Upper lobe of right lung (tissue), 1 donor: Measurements from ENCODE around the gene CD274. TPM values are rescaled to one million over a fixed set of nuclear protein-coding genes. Genes with fewer than 3 reads are reported as not detected.
"Not testable (repeated sequence)": the region's sequence is repeated elsewhere in the genome, so short reads cannot be mapped to it uniquely, and the experiment has no call there.

Experiments
- ATAC-seq: fragments of 200-7000 bp; cut with Tn5 transposase; one replicate; pipeline ENCODE4 v1.9.1; 2020; ENCODE audit warnings: mild to moderate bottlenecking, moderate library complexity
- DNase-seq: peaks from one replicate; pipeline ENCODE4 v3.0.0-alpha.2; 2020
- H3K27ac ChIP-seq: fragments of 200-600 bp; one replicate; pipeline ENCODE4 v1.8.0; 2022
- H3K27me3 ChIP-seq: fragments of 200-600 bp; one replicate; pipeline ENCODE4 v1.8.0; 2022; ENCODE audit warnings: mild to moderate bottlenecking
- H3K36me3 ChIP-seq: fragments of 200-600 bp; one replicate; pipeline ENCODE4 v1.8.0; 2022
- H3K4me1 ChIP-seq: fragments of 200-600 bp; one replicate; pipeline ENCODE4 v1.8.0; 2022
- H3K4me3 ChIP-seq: fragments of 200-600 bp; one replicate; pipeline ENCODE4 v1.8.0; 2022; ENCODE audit warnings: mild to moderate bottlenecking
- H3K9me3 ChIP-seq: fragments of 200-600 bp; one replicate; pipeline ENCODE4 v1.8.0; 2022
- CTCF ChIP-seq: fragments of 200-600 bp; IDR thresholded peaks from one replicate; pipeline ENCODE4 v1.8.0; 2022; ENCODE audit warnings: antibody characterized with exemption
- intact Hi-C: fragments of 100-400 bp; cut with DNase I; formaldehyde crosslinking; loops from one replicate; pipeline ENCODE4 v1.11.0; 2022
- total RNA-seq: library from RNA; stranded (reverse); fragmentation: NEBNext Ultra II Directional; extraction: Animal tissue kit (Norgen Biotek cat#: 25700); gene quantifications from one replicate; pipeline ENCODE4 v1.2.1, GENCODE V29; 2021
- donor health status: DM: no; HTN: yes; CAD: no; lungs with severe emphysema.

The CD274 gene
- total RNA-seq, 1 donor from 2014 or later, result 25.9 TPM

GRCh38 chr9:5428794-5429528 is 21.4 kb upstream of the CD274 start:
- H3K27ac ChIP-seq, result no peak overlapping the region
- no peaks in the 10 kb centered on the region for H3K4me1 ChIP-seq
- H3K36me3 ChIP-seq, result no peaks in the 10 kb centered on the region
- no peak for TF ChIP-seq CTCF
- ATAC-seq (no peak), DNase-seq (no peak)
- no peak overlapping the region for H3K4me3 ChIP-seq
- H3K27me3 ChIP-seq, result no peaks in the 10 kb centered on the region
- H3K9me3 ChIP-seq, result no peaks in the 10 kb centered on the region
- intact Hi-C loops, result no loop called here

DNA sequence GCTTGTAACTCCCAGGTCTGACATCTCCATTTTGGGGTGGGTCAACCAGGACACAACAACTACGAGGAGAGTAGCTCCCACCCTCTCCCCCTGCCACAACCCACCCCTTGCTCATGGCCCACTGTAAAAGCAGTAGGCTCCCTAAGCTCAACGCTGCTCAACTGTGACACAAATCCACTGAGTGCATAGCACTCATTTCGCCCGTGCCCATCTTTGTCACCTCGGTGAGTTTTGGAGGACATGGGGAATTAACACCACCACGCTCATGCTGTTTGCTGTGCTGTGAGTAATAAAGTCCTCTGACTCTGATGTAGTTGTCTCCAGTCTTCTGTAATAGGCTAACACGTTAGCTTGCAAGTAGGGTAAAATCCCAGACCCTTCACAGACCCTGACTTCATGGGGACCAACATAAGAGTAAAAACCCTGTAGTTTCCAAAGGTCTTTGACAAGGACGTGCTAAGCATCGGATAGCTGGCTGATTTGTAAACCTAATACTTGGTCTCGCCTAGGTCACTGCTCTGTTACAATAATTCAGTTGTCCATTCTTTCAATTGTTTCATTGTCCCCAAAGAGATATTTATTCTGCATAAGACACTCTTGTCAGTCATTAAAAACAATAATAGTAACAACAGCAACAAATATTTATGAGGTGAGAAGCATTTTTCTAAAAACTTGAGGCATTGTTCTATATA is 20.3 kb upstream of the CD274 start:
- intact Hi-C loops, result loop anchor here (10.0 kb wide), 1 partner anchor 675 kb away; no protein-coding TSS in a partner anchor
- H3K27ac ChIP-seq, result no peak overlapping the region
- no peaks in the 10 kb centered on the region for H3K36me3 ChIP-seq
- no peaks in the 10 kb centered on the region for H3K9me3 ChIP-seq
- H3K4me3 ChIP-seq, result no peak overlapping the region
- H3K4me1 ChIP-seq, result no peaks in the 10 kb centered on the region
- ATAC-seq, result no peak
- TF ChIP-seq CTCF, result no peak
- no peaks in the 10 kb centered on the region for H3K27me3 ChIP-seq
- DNase-seq, result no peak

DNA sequence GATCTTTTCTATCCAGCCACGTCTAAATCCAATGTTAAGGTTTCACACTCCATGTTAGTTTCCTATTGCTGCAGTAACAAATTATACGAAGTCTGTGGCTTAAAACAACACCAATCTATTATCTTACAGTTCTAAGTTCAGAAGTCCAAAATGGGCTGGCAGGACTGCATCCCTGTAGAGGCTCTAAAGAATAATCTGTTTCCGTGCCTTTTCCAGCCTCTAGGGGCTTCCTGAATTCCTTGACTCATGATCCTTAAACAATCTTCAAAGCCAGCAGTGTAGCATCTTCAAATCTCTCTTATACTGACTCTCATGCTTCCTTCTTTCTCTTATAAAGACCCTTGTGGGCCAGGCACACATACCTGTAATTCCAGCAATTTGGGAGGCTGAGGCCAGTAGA is 19.4 kb upstream of the CD274 start:
- Histone ChIP-seq H3K4me1 (no peaks in the 10 kb centered on the region), H3K27me3 (no peaks in the 10 kb centered on the region), H3K9me3 (no peaks in the 10 kb centered on the region), H3K4me3 (no peak overlapping the region), H3K27ac (no peak overlapping the region), H3K36me3 (no peaks in the 10 kb centered on the region)
- ATAC-seq (no peak), DNase-seq (no peak)
- no peak for TF ChIP-seq CTCF
- intact Hi-C loops, result loop anchor here (10.0 kb wide), 1 partner anchor 676 kb away; no protein-coding TSS in a partner anchor

- H3K27ac ChIP-seq, H3K9me3 ChIP-seq, ATAC-seq, H3K36me3 ChIP-seq, DNase-seq, H3K4me1 ChIP-seq, H3K27me3 ChIP-seq, H3K4me3 ChIP-seq: not testable (repeated sequence)
- intact Hi-C loops, result loop anchor here (10.0 kb wide), 1 partner anchor 678 kb away; no protein-coding TSS in a partner anchor
Measured at GRCh38 chr9:5432890-5433289, 17.5 kb upstream of the CD274 start.

- not testable (repeated sequence) for H3K27ac ChIP-seq, H3K4me3 ChIP-seq, ATAC-seq, H3K27me3 ChIP-seq, H3K9me3 ChIP-seq, H3K36me3 ChIP-seq, DNase-seq
- peaks cover 12% of the 10 kb centered on the region for H3K4me1 ChIP-seq
- intact Hi-C loops, result loop anchor here (10.0 kb wide), 1 partner anchor 679 kb away; no protein-coding TSS in a partner anchor
Measured at GRCh38 chr9:5433328-5433727, 17.0 kb upstream of the CD274 start.

DNA sequence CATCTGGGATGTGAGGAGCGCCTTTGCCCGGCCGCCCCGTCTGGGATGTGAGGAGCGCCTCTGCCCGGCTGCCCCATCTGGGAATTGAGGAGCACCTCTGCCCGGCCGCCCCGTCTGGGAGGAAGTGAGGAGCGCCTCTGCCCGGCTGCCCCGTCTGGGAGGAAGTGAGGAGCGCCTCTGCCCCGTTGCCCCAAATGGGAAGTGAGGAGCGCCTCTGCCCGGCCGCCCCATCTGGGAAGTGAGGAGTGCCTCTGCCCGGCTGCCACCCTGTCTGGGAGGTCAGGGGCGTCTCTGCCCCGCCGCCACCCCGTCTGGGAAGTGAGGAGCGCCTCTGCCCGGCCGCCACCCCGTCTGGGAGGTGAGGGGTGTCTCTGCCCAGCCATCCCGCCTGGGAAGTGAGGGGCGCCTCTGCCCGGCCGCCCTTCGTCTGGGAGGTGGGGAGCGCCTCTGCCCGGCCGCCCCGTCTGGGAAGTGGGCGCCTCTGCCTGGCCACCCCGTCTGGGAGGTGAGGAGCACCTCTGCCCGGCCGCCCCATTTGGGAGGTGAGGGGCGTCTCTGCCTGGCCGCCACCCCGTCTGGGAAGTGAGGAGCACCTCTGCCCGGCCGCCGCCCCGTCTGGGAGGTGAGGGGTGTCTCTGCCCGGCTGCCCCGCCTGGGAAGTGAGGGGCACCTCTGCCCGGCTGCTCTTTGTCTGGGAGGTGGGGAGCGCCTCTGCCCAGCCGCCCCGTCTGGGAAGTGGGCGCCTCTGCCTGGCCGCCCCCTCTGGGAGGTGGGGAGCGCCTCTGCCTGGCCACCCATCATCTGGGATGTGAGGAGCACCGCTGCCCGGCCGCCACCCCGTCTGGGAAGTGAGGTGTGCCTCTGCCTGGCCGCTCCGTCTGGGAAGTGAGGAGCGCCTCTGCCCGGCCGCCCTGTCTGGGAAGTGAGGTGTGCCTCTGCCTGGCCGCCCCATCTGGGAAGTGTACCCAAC is 16.2 kb upstream of the CD274 start:
- not testable (repeated sequence) for H3K27ac ChIP-seq, H3K36me3 ChIP-seq, H3K4me3 ChIP-seq, ATAC-seq, H3K27me3 ChIP-seq, H3K9me3 ChIP-seq, DNase-seq
- intact Hi-C loops, result loop anchor here (10.0 kb wide), 1 partner anchor 679 kb away; no protein-coding TSS in a partner anchor
- peaks cover 15% of the 10 kb centered on the region for H3K4me1 ChIP-seq
